T1000 (cell line): ENCODE data around the gene LMCD1.

Source experiments
- DNase-seq: peaks from one replicate; lab custom pipeline; 2025; ENCODE audit warnings: mixed read lengths; lab: John Stamatoyannopoulos, UW

Gene LMCD1

GRCh38 chr3:8505621-8506020 is 4.0 kb downstream of the LMCD1 start:
- no peak for DNase-seq

GRCh38 chr3:8506571-8507061 is 5.0 kb downstream of the LMCD1 start:
- no peak for DNase-seq

- no peak for DNase-seq
Observed at GRCh38 chr3:8507496-8507895, 5.9 kb downstream of the LMCD1 start.

GRCh38 chr3:8509961-8510360 is 8.3 kb downstream of the LMCD1 start:
- peak; percentile 34 for DNase-seq

GRCh38 chr3:8512234-8512633 is 10.6 kb downstream of the LMCD1 start:
- DNase-seq, result no peak

GRCh38 chr3:8516047-8516661 is 14.5 kb downstream of the LMCD1 start:
- DNase-seq, result no peak

GRCh38 chr3:8516783-8517182 is 15.2 kb downstream of the LMCD1 start:
- DNase-seq, result no peak

GRCh38 chr3:8517487-8517886 is 15.9 kb downstream of the LMCD1 start:
- no peak for DNase-seq

GRCh38 chr3:8518138-8518537 is 16.5 kb downstream of the LMCD1 start:
- DNase-seq, result no peak

- no peak for DNase-seq
Observed at GRCh38 chr3:8519156-8519555, 17.5 kb downstream of the LMCD1 start.

- DNase-seq, result no peak
Observed at GRCh38 chr3:8519774-8520448, 18.3 kb downstream of the LMCD1 start.

- no peak for DNase-seq
Observed at GRCh38 chr3:8520816-8521403, 19.3 kb downstream of the LMCD1 start.

GRCh38 chr3:8523041-8523440 is 21.4 kb downstream of the LMCD1 start:
- no peak for DNase-seq

- DNase-seq, result no peak
Observed at GRCh38 chr3:8524249-8524648, 22.6 kb downstream of the LMCD1 start.

- no peak for DNase-seq
Observed at GRCh38 chr3:8524656-8525399, 23.2 kb downstream of the LMCD1 start.

- no peak for DNase-seq
Observed at GRCh38 chr3:8525893-8526292, 24.3 kb downstream of the LMCD1 start.

- DNase-seq, result no peak
Observed at GRCh38 chr3:8529181-8529637, 27.6 kb downstream of the LMCD1 start.

- DNase-seq, result no peak
Observed at GRCh38 chr3:8529738-8530525, 28.3 kb downstream of the LMCD1 start.

GRCh38 chr3:8530581-8530980 is 29.0 kb downstream of the LMCD1 start:
- DNase-seq, result no peak

- DNase-seq, result peak; percentile 18
Observed at GRCh38 chr3:8532251-8532871, 30.7 kb downstream of the LMCD1 start.
